ENCODE measurements around the gene LRCH2.

The LRCH2 gene

DNA sequence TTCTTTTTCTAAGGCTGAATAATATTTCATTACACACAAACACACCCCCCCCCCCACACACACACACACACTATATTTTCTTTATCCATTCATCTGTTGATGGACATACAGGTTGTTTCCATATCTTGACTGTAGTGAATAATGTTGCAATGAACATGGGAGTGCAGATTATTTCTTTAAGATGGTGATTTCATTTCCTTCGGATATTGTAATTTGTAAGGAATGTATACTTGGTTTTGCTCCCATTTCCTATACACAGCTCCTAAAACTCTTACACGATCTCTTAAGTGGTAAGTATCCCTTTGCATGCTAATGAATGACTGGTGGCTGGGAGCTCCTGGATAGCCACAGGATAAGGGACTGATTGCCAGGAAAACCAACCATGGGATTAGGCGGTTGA, 59.3 kb downstream of the LRCH2 start:
- TF ChIP-seq LEF1 (IDR thresholded peaks at IDR 0.05; ENCODE audit: borderline replicate concordance) (no peak), ZNF384 (IDR thresholded peaks at IDR 0.05) (no peak), L3MBTL2 (conservative IDR thresholded peaks at IDR 0.05) (no peak), BHLHE40 (IDR thresholded peaks at IDR 0.05; ENCODE audit: borderline replicate concordance) (no peak), TARDBP (IDR thresholded peaks at IDR 0.05) (no peak), PKNOX1 (IDR thresholded peaks at IDR 0.05) (no peak), ARNT (IDR thresholded peaks at IDR 0.05) (no peak), SP1 (IDR thresholded peaks at IDR 0.05) (no peak), NFRKB (IDR thresholded peaks at IDR 0.05) (no peak), FOXK2 (IDR thresholded peaks at IDR 0.05) (no peak), FOXA1 (IDR thresholded peaks at IDR 0.05) (no peak), CTBP1 (IDR thresholded peaks at IDR 0.05; ENCODE audit: borderline replicate concordance) (no peak), SUZ12 (IDR thresholded peaks at IDR 0.05) (no peak), HDGF (IDR thresholded peaks at IDR 0.05; ENCODE audit: borderline replicate concordance) (no peak), ELF4 (IDR thresholded peaks at IDR 0.05) (no peak), FOXM1 (IDR thresholded peaks at IDR 0.05; ENCODE audit: borderline replicate concordance) (no peak)
- no peak for DNase-seq (ENCODE audit: extremely low spot score)
- POLR2A ChIA-PET = no interaction called here
- CTCF ChIA-PET = no interaction called here

GRCh38 chrX:115173181-115173580, 60.7 kb downstream of the LRCH2 start:
- ChIA-PET CTCF (no interaction called here), POLR2A (interaction anchor here (0.8 kb wide), 1 partner anchor 12 kb away, joined by 3 read pairs; no protein-coding TSS in a partner anchor)
- DNase-seq (ENCODE audit: extremely low spot score) = no peak
- TF ChIP-seq FOXK2 (IDR thresholded peaks at IDR 0.05) = no peak
- TF ChIP-seq FOXA1 (IDR thresholded peaks at IDR 0.05) = no peak
- no peak for TF ChIP-seq LEF1 (IDR thresholded peaks at IDR 0.05; ENCODE audit: borderline replicate concordance)
- TF ChIP-seq L3MBTL2 (conservative IDR thresholded peaks at IDR 0.05) = no peak
- TF ChIP-seq FOXM1 (IDR thresholded peaks at IDR 0.05; ENCODE audit: borderline replicate concordance) = no peak
- TF ChIP-seq HDGF (IDR thresholded peaks at IDR 0.05; ENCODE audit: borderline replicate concordance) = no peak
- TF ChIP-seq NFRKB (IDR thresholded peaks at IDR 0.05) = no peak
- TF ChIP-seq ELF4 (IDR thresholded peaks at IDR 0.05) = no peak
- no peak for TF ChIP-seq TARDBP (IDR thresholded peaks at IDR 0.05)
- no peak for TF ChIP-seq SP1 (IDR thresholded peaks at IDR 0.05)
- TF ChIP-seq PKNOX1 (IDR thresholded peaks at IDR 0.05) = no peak
- no peak for TF ChIP-seq ZNF384 (IDR thresholded peaks at IDR 0.05)
- no peak for TF ChIP-seq CTBP1 (IDR thresholded peaks at IDR 0.05; ENCODE audit: borderline replicate concordance)
- TF ChIP-seq BHLHE40 (IDR thresholded peaks at IDR 0.05; ENCODE audit: borderline replicate concordance) = no peak

DNA sequence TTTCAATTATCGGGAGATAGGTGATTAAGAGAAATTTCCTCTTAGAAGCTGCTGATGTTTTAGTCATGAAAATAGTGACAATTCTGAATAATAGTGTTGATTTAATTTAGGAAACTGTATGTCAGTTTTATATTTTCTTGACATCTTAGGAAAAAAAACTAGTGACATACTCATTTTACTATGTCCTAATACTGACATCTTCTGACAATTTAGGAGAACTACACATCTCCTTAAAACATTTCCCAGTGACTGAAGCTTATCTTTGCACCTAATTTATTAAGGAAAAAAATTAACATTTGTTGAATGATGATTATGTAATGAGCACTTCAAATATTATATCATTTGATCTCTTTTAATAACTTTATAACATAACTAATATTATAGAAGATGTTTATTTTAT, 86.7 kb downstream of the LRCH2 start:
- TF ChIP-seq SP1 (IDR thresholded peaks at IDR 0.05) = no peak
- TF ChIP-seq ARNT (IDR thresholded peaks at IDR 0.05) = no peak
- no peak for TF ChIP-seq LEF1 (IDR thresholded peaks at IDR 0.05; ENCODE audit: borderline replicate concordance)
- TF ChIP-seq ZNF384 (IDR thresholded peaks at IDR 0.05) = peak; percentile 86
- TF ChIP-seq PKNOX1 (IDR thresholded peaks at IDR 0.05) = 0 out of 2 replicates have a peak, but pooled peaks have one; percentile 49
- TF ChIP-seq SUZ12 (IDR thresholded peaks at IDR 0.05) = no peak
- ChIA-PET POLR2A (no interaction called here), CTCF (interaction anchor here (0.6 to 0.7 kb wide), 2 partner anchors 15 to 137 kb away, joined by 3 to 4 read pairs; no protein-coding TSS in a partner anchor)
- peak; percentile 21 for DNase-seq (ENCODE audit: extremely low spot score)

DNA sequence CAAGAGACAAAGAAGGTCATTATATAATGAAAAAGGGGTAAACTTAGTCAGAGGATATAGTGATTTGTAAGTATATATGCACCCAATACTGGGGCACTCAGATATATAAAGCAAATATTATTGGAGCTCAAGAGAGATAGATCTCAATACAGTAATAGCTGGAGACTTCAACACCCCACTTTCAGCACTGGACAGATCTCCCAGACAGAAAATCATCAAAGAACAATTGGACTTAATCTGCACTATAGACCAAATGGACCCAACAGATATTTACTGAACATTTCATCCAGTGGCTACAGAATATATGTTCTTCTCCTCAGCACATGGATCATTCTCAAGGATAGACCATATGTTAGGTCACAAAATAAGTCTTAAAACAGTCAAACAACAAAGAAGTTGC, 91.8 kb downstream of the LRCH2 start:
- ChIA-PET POLR2A (no interaction called here), CTCF (no interaction called here)
- TF ChIP-seq NFRKB (IDR thresholded peaks at IDR 0.05) = no peak
- TF ChIP-seq FOXA1 (IDR thresholded peaks at IDR 0.05) = no peak
- no peak for TF ChIP-seq ARNT (IDR thresholded peaks at IDR 0.05)
- no peak for TF ChIP-seq ELF4 (IDR thresholded peaks at IDR 0.05)
- no peak for TF ChIP-seq SUZ12 (IDR thresholded peaks at IDR 0.05)
- no peak for TF ChIP-seq HDGF (IDR thresholded peaks at IDR 0.05; ENCODE audit: borderline replicate concordance)
- TF ChIP-seq PKNOX1 (IDR thresholded peaks at IDR 0.05) = no peak
- TF ChIP-seq LEF1 (IDR thresholded peaks at IDR 0.05; ENCODE audit: borderline replicate concordance) = no peak
- TF ChIP-seq TARDBP (IDR thresholded peaks at IDR 0.05) = no peak
- TF ChIP-seq FOXK2 (IDR thresholded peaks at IDR 0.05) = no peak
- TF ChIP-seq SP1 (IDR thresholded peaks at IDR 0.05) = no peak
- no peak for TF ChIP-seq BHLHE40 (IDR thresholded peaks at IDR 0.05; ENCODE audit: borderline replicate concordance)
- TF ChIP-seq CTBP1 (IDR thresholded peaks at IDR 0.05; ENCODE audit: borderline replicate concordance) = no peak
- no peak for TF ChIP-seq FOXM1 (IDR thresholded peaks at IDR 0.05; ENCODE audit: borderline replicate concordance)
- no peak for DNase-seq (ENCODE audit: extremely low spot score)

DNA sequence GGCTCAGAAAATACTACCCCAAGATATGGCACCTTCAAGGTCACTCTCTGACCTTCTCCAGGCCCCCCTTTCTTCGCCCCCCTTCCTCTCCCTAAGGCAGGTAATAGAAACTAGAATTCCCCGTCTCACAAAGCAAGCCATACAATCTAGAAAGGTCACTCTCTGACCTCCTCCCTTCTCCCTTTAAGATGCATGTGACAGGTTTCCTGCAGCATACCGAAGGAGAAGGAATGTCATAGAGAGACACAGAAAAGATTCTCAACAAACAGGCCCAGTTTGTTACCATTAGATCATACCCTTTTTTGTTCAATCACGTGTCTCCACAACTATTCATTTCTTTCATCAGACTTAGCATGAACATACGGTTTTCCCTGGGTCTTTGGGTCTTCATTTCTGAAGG, 95.9 kb downstream of the LRCH2 start:
- POLR2A ChIA-PET = no interaction called here
- no peak for DNase-seq (ENCODE audit: extremely low spot score)
- TF ChIP-seq ELF4 (IDR thresholded peaks at IDR 0.05) (no peak), SUZ12 (IDR thresholded peaks at IDR 0.05) (no peak), BHLHE40 (IDR thresholded peaks at IDR 0.05; ENCODE audit: borderline replicate concordance) (no peak), ARNT (IDR thresholded peaks at IDR 0.05) (no peak), PKNOX1 (IDR thresholded peaks at IDR 0.05) (no peak)
- CTCF ChIA-PET = no interaction called here
